AG04449 (cell line): ENCODE results near the gene NCAN.
"Not testable (repeated sequence)": the region's sequence is repeated elsewhere in the genome, so short reads cannot be mapped to it uniquely, and the experiment has no call there.

Experiments
- CTCF ChIA-PET: fragments of 350-600 bp; formaldehyde crosslinking; extraction: SDS; loops from one replicate; lab custom pipeline; 2021; ENCODE audit warnings: antibody characterized with exemption; lab: Yijun Ruan, JAX
- POLR2A ChIA-PET: fragments of 400-600, 350-600 bp; formaldehyde crosslinking; extraction: SDS; loops from one replicate; lab custom pipeline; 2020; ENCODE audit warnings: antibody characterized with exemption, inconsistent platforms; lab: Yijun Ruan, JAX
- DNase-seq: peaks from one replicate; pipeline ENCODE4 v3.0.0-alpha.2; 2010; ENCODE audit warnings: low read depth, low spot score
- H3K4me3 ChIP-seq: 2 replicates; pipeline ENCODE4 v1.5.1; 2011; ENCODE audit warnings: low read depth, mild to moderate bottlenecking, control low read depth, low read length
- TF ChIP-seq, protein P1 (sequence below): IDR thresholded peaks from one replicate; pipeline ENCODE4 v1.5.1; 2011; ENCODE audit warnings: mild to moderate bottlenecking, moderate library complexity, low read length, control low read depth, inconsistent platforms; ENCODE audit not compliant: insufficient read depth; ENCODE audit errors: missing control alignments

Gene NCAN

DNA sequence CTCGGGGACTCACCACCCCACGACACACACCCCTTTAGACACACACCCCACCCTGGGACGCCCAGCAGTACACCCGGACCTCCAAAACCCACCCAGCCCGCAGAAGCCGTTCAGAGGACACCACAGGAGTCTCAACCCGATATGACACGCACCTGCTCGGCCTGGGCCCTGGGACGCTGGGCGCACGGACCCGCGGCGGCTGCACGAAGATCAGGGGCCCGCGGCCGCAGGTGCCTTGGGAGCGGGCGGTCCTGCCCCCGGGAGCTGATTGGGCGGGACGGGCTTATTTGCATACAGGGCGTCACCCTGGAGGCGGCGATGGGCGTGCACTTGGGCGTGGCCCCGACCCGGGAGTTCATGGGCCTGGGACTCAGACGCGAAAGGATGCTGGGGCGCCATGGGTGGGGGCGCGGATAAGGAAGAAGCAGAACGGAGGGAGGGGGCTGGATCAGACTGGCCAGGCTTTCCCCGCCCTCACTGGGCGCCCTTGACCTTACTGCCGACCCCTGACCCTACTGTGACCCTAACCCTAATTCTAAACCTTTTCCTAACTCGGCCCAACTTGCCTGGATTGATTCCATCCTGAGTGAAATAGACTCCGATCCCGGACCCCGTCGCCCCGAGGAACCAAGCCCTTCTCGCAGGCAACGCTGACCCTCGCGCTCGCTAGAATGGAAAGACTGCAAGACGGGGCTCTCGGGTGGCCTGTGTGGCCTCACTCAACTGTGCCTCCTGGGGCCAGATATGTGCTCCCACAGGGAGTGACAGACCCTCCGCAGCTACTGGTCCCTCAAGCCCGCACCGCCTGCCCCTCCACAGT lies 41.5 kb upstream of the NCAN start, which contains the start of gene MEF2B:
Gene MEF2B, minus strand, starts transcription at position 211 of the 820 bp plus-strand sequence. CDS start 19,528 bp downstream, outside the sequence.
- ChIA-PET POLR2A (interaction anchor here (0.6 kb wide), 1 partner anchor 13 kb away, joined by 5 read pairs; no protein-coding TSS in a partner anchor), CTCF (interaction anchor here (1.0 to 4.1 kb wide), 3 partner anchors 14 to 24 kb away, joined by 3 to 24 read pairs (median 4); no protein-coding TSS in a partner anchor)
- no peak for DNase-seq
- H3K4me3 ChIP-seq, result peak within 1 kb of the TSS; percentile 23
- TF ChIP-seq, protein P1, sequence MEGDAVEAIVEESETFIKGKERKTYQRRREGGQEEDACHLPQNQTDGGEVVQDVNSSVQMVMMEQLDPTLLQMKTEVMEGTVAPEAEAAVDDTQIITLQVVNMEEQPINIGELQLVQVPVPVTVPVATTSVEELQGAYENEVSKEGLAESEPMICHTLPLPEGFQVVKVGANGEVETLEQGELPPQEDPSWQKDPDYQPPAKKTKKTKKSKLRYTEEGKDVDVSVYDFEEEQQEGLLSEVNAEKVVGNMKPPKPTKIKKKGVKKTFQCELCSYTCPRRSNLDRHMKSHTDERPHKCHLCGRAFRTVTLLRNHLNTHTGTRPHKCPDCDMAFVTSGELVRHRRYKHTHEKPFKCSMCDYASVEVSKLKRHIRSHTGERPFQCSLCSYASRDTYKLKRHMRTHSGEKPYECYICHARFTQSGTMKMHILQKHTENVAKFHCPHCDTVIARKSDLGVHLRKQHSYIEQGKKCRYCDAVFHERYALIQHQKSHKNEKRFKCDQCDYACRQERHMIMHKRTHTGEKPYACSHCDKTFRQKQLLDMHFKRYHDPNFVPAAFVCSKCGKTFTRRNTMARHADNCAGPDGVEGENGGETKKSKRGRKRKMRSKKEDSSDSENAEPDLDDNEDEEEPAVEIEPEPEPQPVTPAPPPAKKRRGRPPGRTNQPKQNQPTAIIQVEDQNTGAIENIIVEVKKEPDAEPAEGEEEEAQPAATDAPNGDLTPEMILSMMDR, result no peak

DNA sequence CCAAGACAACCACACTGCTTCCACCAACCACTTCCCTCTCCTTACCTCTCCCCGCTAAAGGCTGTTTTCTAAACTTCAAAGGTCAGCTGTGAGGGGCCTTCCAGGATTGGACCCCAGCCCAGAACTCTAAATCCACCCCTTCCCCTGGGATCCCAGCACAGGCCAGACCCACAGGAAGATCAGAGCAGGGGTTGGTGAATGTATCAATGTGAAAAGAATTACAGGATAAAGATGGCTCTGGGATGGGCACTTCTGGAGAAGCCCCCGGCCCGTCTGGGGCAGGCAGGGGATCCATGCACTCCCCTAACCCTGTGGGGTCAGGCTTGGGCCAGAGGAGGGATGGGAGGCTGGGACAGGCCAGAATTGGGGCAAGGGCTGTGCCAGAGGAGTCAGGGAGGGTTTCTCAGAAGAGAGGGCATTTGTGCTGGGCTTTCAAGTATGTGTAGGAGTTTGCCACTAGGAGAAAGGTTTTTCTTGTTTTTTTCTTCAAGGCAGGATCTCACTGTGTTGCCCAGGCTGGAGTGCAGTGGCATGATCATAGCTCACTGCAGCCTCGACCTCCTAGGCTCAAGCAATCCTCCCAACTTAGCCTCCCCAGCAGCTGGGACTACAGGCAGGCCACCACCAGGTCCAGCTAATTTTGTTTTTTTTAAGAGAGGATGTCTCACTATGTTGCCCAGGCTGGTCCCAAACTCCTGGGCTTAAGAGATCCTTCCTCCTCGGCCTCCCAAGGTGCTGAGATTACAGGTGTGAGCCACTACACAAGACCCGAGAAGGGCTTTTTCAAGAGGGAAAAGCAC lies 40.7 kb upstream of the NCAN start:
- DNase-seq, result no peak
- ChIA-PET CTCF (interaction anchor here (0.8 to 1.3 kb wide), 3 partner anchors 10 to 60 kb away, joined by 3 to 4 read pairs (median 3); no protein-coding TSS in a partner anchor), POLR2A (no interaction called here)
- H3K4me3 ChIP-seq, result no peak overlapping the region
- TF ChIP-seq, protein P1, result no peak

DNA sequence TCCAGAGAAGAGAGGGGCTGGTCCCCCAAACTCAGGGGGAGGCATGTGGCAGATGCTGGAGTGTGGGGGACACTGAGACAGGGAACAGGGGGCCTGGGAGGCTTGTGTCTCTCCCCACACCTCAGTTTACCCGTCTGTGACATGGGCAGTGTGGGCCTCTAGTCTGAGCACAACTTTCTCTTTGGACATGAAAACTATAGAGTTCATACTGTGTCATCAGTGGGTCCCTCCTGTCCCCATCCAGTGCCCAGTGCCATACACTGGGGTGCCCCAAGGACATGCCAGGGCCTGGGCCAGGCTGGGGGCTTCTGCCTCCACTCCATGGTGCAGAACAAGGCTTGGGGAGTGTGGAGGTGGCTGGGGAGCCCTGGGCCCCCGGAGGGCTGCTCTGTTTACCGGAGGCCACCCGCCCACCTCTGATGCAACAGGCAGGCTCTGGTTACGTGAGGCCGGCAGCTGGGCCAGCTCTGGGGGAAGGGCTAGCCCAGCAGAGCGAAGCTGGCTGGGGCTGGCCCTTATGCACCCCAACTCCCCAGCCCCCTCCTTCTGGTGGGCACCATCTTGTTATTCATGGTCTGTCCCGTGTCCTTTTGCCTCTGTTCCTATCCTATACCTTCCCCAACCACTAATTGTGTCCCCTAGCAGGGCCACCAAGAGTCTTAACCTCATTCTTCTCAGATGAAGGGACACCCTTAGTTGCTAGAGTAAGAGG lies 39.8 kb upstream of the NCAN start:
- ChIA-PET POLR2A (no interaction called here), CTCF (interaction anchor here (0.9 to 5.9 kb wide), 4 partner anchors 11 to 119 kb away, joined by 3 to 76 read pairs (median 18); no protein-coding TSS in a partner anchor)
- TF ChIP-seq, protein P1, result no peak
- no peak overlapping the region for H3K4me3 ChIP-seq
- DNase-seq, result no peak

DNA sequence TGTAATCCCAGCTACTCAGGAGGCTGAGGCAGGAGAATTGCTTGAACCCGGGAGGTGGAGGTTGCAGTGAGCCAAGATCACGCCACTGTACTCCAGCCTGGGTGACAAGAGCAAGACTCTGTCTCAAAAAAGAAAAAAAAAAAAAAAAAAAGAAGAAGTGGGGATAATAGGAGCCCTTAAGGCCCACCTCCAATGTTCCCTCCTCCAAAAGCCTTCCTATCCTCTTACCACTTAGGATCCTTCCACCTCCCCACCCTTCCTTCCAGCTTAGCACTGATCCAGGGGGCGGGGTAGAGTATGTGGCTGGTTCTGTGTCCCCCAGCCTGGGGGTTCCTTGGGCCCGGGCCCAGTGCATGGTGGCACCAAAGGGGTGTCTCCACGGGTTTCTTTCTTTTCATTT lies 38.5 kb upstream of the NCAN start:
- POLR2A ChIA-PET, H3K4me3 ChIP-seq, DNase-seq: not testable (repeated sequence)
- CTCF ChIA-PET, result interaction anchor here (3.5 to 5.9 kb wide), 5 partner anchors 12 to 120 kb away, joined by 31 to 105 read pairs (median 51); no protein-coding TSS in a partner anchor

DNA sequence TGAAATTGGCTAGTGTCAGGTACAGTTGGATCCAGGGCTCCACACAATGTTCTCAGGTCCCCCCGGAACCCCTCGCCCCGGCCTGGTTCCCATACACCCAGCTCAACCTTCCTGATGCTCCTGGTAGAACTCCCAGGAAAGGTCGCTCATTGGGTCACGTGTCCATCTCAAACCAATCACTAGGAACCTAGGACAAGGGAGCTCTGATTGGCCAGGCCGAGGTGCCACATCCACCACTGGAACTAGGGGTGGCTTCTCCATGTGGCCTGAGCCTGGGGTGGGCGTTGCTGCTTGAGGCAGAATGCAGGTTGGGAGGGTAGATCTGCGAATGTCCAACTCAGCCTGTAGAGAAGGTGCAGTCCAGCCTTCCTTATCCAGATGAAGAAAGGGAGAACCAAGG lies 34.8 kb upstream of the NCAN start:
- DNase-seq, result no peak
- no peak overlapping the region for H3K4me3 ChIP-seq
- TF ChIP-seq, protein P1, result no peak
- POLR2A ChIA-PET, result no interaction called here
- CTCF ChIA-PET, result interaction anchor here (1.0 to 5.9 kb wide), 9 partner anchors 10 to 181 kb away, joined by 4 to 105 read pairs (median 13); partner anchors contain the start of genes BORCS8 and RFXANK
